GM12878 (cell line): Measurements from ENCODE around the gene KIF21B. TPM values are rescaled to one million over a fixed set of nuclear protein-coding genes. Genes with fewer than 3 reads are reported as not detected.

Experiments used
- ATAC-seq: fragments of 200-7000 bp; cut with Tn5 transposase; 3 replicates; pipeline ENCODE4 v1.9.1; 2020; ENCODE audit warnings: mild to moderate bottlenecking, moderate library complexity
- Bru-seq: library from RNA; stranded (reverse); fragments of 400-500 nt; gene quantifications from one replicate; lab custom pipeline; 2021; lab: Mats Ljungman, UMichigan
- BruChase-seq, 2 experiments: library from RNA; stranded (reverse); fragments of 400-500 nt; gene quantifications; one replicate each; lab custom pipeline; 2021; lab: Mats Ljungman, UMichigan
- BruUV-seq: library from RNA; stranded (reverse); fragments of 400-500 nt; replicated peaks from 2 replicates; lab custom pipeline; 2021; lab: Mats Ljungman, UMichigan
- CTCF ChIA-PET: fragments of 300-600 bp; sonication (Branson Sonifier 250); formaldehyde crosslinking; extraction: SDS; loops from one replicate; lab custom pipeline; 2021; ENCODE audit warnings: inconsistent platforms; lab: Yijun Ruan, JAX
- POLR2A ChIA-PET: fragments of 350-600 bp; formaldehyde crosslinking; extraction: SDS; loops from one replicate; lab custom pipeline; 2021; ENCODE audit warnings: inconsistent platforms; lab: Charles Lee
- RAD21 ChIA-PET: fragments of 300-600 bp; sonication (Branson Sonifier 250); formaldehyde crosslinking; loops from one replicate; lab custom pipeline; 2023; ENCODE audit warnings: antibody characterized with exemption; ENCODE audit not compliant: unreplicated experiment; lab: Charles Lee
- SMC1A ChIA-PET: fragments of 300-600 bp; sonication (Branson Sonifier 250); formaldehyde crosslinking; loops from one replicate; lab custom pipeline; 2023; ENCODE audit not compliant: unreplicated experiment, uncharacterized antibody; lab: Charles Lee
- DNase-seq: peaks from one replicate; pipeline ENCODE4 v3.0.0-alpha.2; 2011; ENCODE audit warnings: low read depth, low spot score
- FAIRE-seq: peaks from 3 replicates; lab custom pipeline; 2011; peaks lifted over from hg19 to GRCh38; lab: Jason Lieb, UNC
- H2AFZ ChIP-seq: 2 replicates; pipeline ENCODE4 v1.6.0; 2011; ENCODE audit warnings: low read depth, low read length, control low read depth; ENCODE audit not compliant: control insufficient read depth
- H3K27ac ChIP-seq: 2 replicates; pipeline ENCODE4 v1.5.1; 2011; ENCODE audit warnings: control low read depth; ENCODE audit not compliant: control insufficient read depth, insufficient read depth
- H3K27me3 ChIP-seq, 2 experiments: replicated peaks in 1 of 2; 2 replicates each; pipeline versions ENCODE4 v1.6.0 to v1.6.1; 2011; ENCODE audit warnings: low read length in 1 of 2; ENCODE audit not compliant: control insufficient read depth in 2 of 2, insufficient read depth in 2 of 2
- H3K36me3 ChIP-seq, 2 experiments: 2 replicates each; pipeline ENCODE4 v1.5.1; 2011; ENCODE audit warnings: low read length in 1 of 2; ENCODE audit not compliant: control insufficient read depth in 2 of 2, insufficient read depth in 2 of 2
- H3K4me1 ChIP-seq: 2 replicates; pipeline ENCODE4 v1.6.1; 2011; ENCODE audit warnings: mild to moderate bottlenecking, low read length, moderate library complexity, mixed read lengths; ENCODE audit not compliant: control insufficient read depth, insufficient read depth
- H3K4me2 ChIP-seq: 2 replicates; pipeline ENCODE4 v1.6.0; 2011; ENCODE audit warnings: control low read depth; ENCODE audit not compliant: control insufficient read depth, insufficient read depth
- H3K4me3 ChIP-seq: fragments of 200-600 bp; sonication (generic); 2 replicates; pipeline ENCODE4 v1.5.1; 2016
- H3K79me2 ChIP-seq: 2 replicates; pipeline ENCODE4 v1.6.0; 2011; ENCODE audit warnings: low read length; ENCODE audit not compliant: control insufficient read depth, insufficient read depth
- H3K9ac ChIP-seq: 2 replicates; pipeline ENCODE4 v1.8.0; 2011; ENCODE audit warnings: low read length, control low read depth, mixed read lengths; ENCODE audit not compliant: control insufficient read depth, insufficient read depth
- H3K9me3 ChIP-seq: replicated peaks from 3 replicates; pipeline ENCODE4 v1.5.1; 2011; ENCODE audit warnings: mild to moderate bottlenecking, low read length; ENCODE audit not compliant: control insufficient read depth, insufficient read depth
- H4K20me1 ChIP-seq: 2 replicates; pipeline ENCODE4 v1.6.0; 2011; ENCODE audit not compliant: control insufficient read depth, insufficient read depth
- BACH1 ChIP-seq: fragments of 450-650 bp; IDR thresholded peaks from 2 replicates; pipeline ENCODE4 v1.6.1; 2017; ENCODE audit warnings: mild to moderate bottlenecking, borderline replicate concordance
- BHLHE40 ChIP-seq, 2 experiments: fragments of 450-650 bp in 1 of 2; IDR thresholded peaks; 2 replicates each; pipeline ENCODE4 v1.6.1; 2011 to 2017; ENCODE audit warnings: low read depth in 2 of 2, borderline replicate concordance in 1 of 2, improper control_type of control experiment in 1 of 2, low read length in 1 of 2, mild to moderate bottlenecking in 1 of 2
- BRCA1 ChIP-seq: IDR thresholded peaks from 2 replicates; pipeline ENCODE4 v1.6.1; 2011; ENCODE audit warnings: low read depth, low read length, improper control_type of control experiment
- CREB1 ChIP-seq: IDR thresholded peaks from 2 replicates; pipeline ENCODE4 v1.6.1; 2012; ENCODE audit warnings: low read depth, mild to moderate bottlenecking, inconsistent platforms
- E4F1 ChIP-seq: fragments of 450-650 bp; IDR thresholded peaks from 2 replicates; pipeline ENCODE4 v1.6.1; 2018; ENCODE audit warnings: borderline replicate concordance, mild to moderate bottlenecking; ENCODE audit not compliant: partially characterized antibody
- EGR1 ChIP-seq, 2 experiments: IDR thresholded peaks; 1 replicate in 1 of 2; 2 replicates in 1 of 2; pipeline ENCODE4 v1.6.1; 2011 to 2012; ENCODE audit warnings: low read depth in 2 of 2, low read length in 2 of 2, borderline replicate concordance in 1 of 2, mild to moderate bottlenecking in 1 of 2, moderate library complexity in 1 of 2
- GATAD2B ChIP-seq: fragments of 450-650 bp; conservative IDR thresholded peaks from 2 replicates; pipeline ENCODE4 v1.6.1; 2017; ENCODE audit warnings: low read depth, mild to moderate bottlenecking, moderate library complexity
- JUNB ChIP-seq: IDR thresholded peaks from 2 replicates; pipeline ENCODE4 v1.6.1; 2016; ENCODE audit warnings: antibody characterized with exemption, mild to moderate bottlenecking
- NBN ChIP-seq: fragments of 450-650 bp; IDR thresholded peaks from 2 replicates; pipeline ENCODE4 v1.6.1; 2016
- NKRF ChIP-seq: fragments of 450-650 bp; conservative IDR thresholded peaks from 2 replicates; pipeline ENCODE4 v1.6.1; 2017; ENCODE audit warnings: mild to moderate bottlenecking, moderate library complexity
- NR2F1 ChIP-seq: fragments of 450-650 bp; conservative IDR thresholded peaks from 2 replicates; pipeline ENCODE4 v1.6.1; 2017; ENCODE audit warnings: mild to moderate bottlenecking
- POLR2A ChIP-seq: IDR thresholded peaks from 2 replicates; pipeline ENCODE4 v1.6.1; 2011; ENCODE audit warnings: low read depth, mild to moderate bottlenecking, low read length
- SUPT20H ChIP-seq: IDR thresholded peaks from 2 replicates; pipeline ENCODE4 v1.6.1; 2011; ENCODE audit warnings: low read depth, mild to moderate bottlenecking, low read length, moderate library complexity, borderline replicate concordance; ENCODE audit not compliant: control insufficient read depth
- USF2 ChIP-seq: IDR thresholded peaks from 2 replicates; pipeline ENCODE4 v1.6.1; 2011; ENCODE audit warnings: low read depth, low read length, improper control_type of control experiment, borderline replicate concordance
- WGBS: methylation state at CpG from one replicate; pipeline ENCODE4 v1.1.6; 2016; ENCODE audit warnings: low lambda C conversion rate; ENCODE audit not compliant: insufficient replicate concordance, insufficient coverage; ENCODE audit errors: missing lambda C conversion rate; 5-methylcytosine and 5-hydroxymethylcytosine counted together
- in situ Hi-C: fragments of 300-500 bp; cut with MboI; formaldehyde crosslinking; loops from 9 replicates; pipeline ENCODE4 v1.14.3; 2018; ENCODE audit warnings: mixed read lengths
- intact Hi-C: fragments of 100-400 bp; cut with micrococcal nuclease; formaldehyde crosslinking; loops from one replicate; pipeline ENCODE4 v1.14.2; 2022; ENCODE audit not compliant: unreplicated experiment
- long read RNA-seq, 2 experiments: library from polyadenylated mRNA; unstranded; transcript quantifications; one replicate each; pipeline ENCODE4 v2.0.0, GENCODE V29; 2019 to 2020
- polyA minus RNA-seq, 3 experiments: library from RNA; depleted of rRNA, polyadenylated mRNA; stranded (reverse); fragments of >200 nt; gene quantifications; 2 replicates each; pipeline ENCODE4 v1.2.3, GENCODE V29; 2011
- polyA plus RNA-seq, 11 experiments: library from polyadenylated mRNA; depleted of rRNA in 4 of 11; unstranded in 6 of 11; stranded (reverse) in 5 of 11; fragments of >200 nt; fragmentation: Nextera tagmentation in 4 of 11; fragmentation: Illumina TruSeq in 1 of 11; extraction: Ambion mirVana in 4 of 11; extraction: Trizol in 1 of 11; gene quantifications; 1 replicate in 1 of 11; 2 replicates in 10 of 11; pipeline versions ENCODE4 v1.2.1 to v1.2.3, GENCODE V29; 2011 to 2016; ENCODE audit warnings: inconsistent platforms in 2 of 11, missing spikeins in 2 of 11, low read depth in 1 of 11
- total RNA-seq, 4 experiments: library from RNA; depleted of rRNA in 3 of 4; stranded (reverse); fragments of >200 nt in 3 of 4; fragmentation: Illumina TruSeq in 1 of 4; extraction: Trizol in 1 of 4; gene quantifications; 2 replicates each; pipeline versions ENCODE4 v1.2.1 to v1.2.3, GENCODE V29; 2013 to 2021

The KIF21B gene
- total RNA-seq (2013; cell fraction: nucleolus; rRNA removed) = 52.3 and 59.4 TPM in 2 replicates
- total RNA-seq (2014; rRNA removed) (22.2 and 24.9 TPM in 2 replicates), total RNA-seq (2014; rRNA removed; fragmentation: Illumina TruSeq; extraction: Trizol) (13.5 and 16.1 TPM in 2 replicates), total RNA-seq (2021) (44.4 and 47.7 TPM in 2 replicates), polyA plus RNA-seq (2011; rRNA removed) (6.2 and 9.2 TPM in 2 replicates), polyA plus RNA-seq (2014; fragmentation: Illumina TruSeq; extraction: Trizol) (13.1 and 24.3 TPM in 2 replicates), polyA plus RNA-seq (2014; fragmentation: Nextera tagmentation; extraction: Ambion mirVana) (1 to 10 TPM; 2.3 to 2.9 TPM), polyA plus RNA-seq (2014; rRNA removed) (33.3 and 36.8 TPM in 2 replicates), polyA plus RNA-seq (2016; fragmentation: Nextera tagmentation; extraction: Ambion mirVana) (1 to 10 TPM; 4.4 to 5.2 TPM), polyA minus RNA-seq (2011; rRNA and poly(A)+ RNA removed) (18.2 and 29.6 TPM in 2 replicates), Bru-seq, nascent RNA (percentile 66 among the genes with signal in this experiment), BruChase-seq, experiment 1, labeled RNA remaining after a 6-hour chase (percentile 80 among the genes with signal in this experiment), BruChase-seq, experiment 2, labeled RNA remaining after a 2-hour chase (percentile 72 among the genes with signal in this experiment)
- polyA plus RNA-seq (2011; ENCODE audit: low read depth) = 4.4 TPM
- 14.5 and 16.7 TPM in 2 replicates for polyA plus RNA-seq (2011; cell fraction: cytosol; rRNA removed)
- 55.4 and 74.8 TPM in 2 replicates for polyA plus RNA-seq (2011; cell fraction: nucleus; rRNA removed)
- polyA plus RNA-seq (2012) = 8.4 and 9.0 TPM in 2 replicates
- 11.2 and 11.9 TPM in 2 replicates for polyA minus RNA-seq (2011; cell fraction: cytosol; rRNA and poly(A)+ RNA removed)
- 21.9 and 39.5 TPM in 2 replicates for polyA minus RNA-seq (2011; cell fraction: nucleus; rRNA and poly(A)+ RNA removed)
- long read RNA-seq, experiment 1, partial matches to known transcripts = 1 of 5 reads
- long read RNA-seq, experiment 1, other reads (novel, unspliced or antisense) = 4 of 5 reads
- long read RNA-seq, experiment 2, partial matches to known transcripts = 0 of 5 reads
- long read RNA-seq, experiment 2, other reads (novel, unspliced or antisense) = 5 of 5 reads

GRCh38 chr1:201023517-201023902 lies at the start of gene KIF21B:
KIF21B (minus strand) TSS chr1:201023714; CDS start chr1:201023383, 331 bp downstream.
- DNase-seq (no peak), FAIRE-seq (no peak), ATAC-seq (peak; percentile 68)
- H3K36me3 ChIP-seq = no peaks in the 10 kb centered on the region
- POLR2A ChIA-PET = interaction anchor here (0.5 to 4.6 kb wide), 5 partner anchors 13 to 682 kb away, joined by 3 to 27 read pairs (median 4); no protein-coding TSS in a partner anchor
- H3K4me1 ChIP-seq = peaks cover 81% of the 10 kb centered on the region
- H3K27me3 ChIP-seq = no peaks in the 10 kb centered on the region
- in situ Hi-C loops = no loop called here
- H3K9me3 ChIP-seq = no peaks in the 10 kb centered on the region
- RAD21 ChIA-PET = interaction anchor here (0.6 to 15.8 kb wide), 6 partner anchors 7 to 429 kb away, joined by 3 to 239 read pairs (median 22); no protein-coding TSS in a partner anchor
- intact Hi-C loops = loop anchor here (5.0 kb wide), 1 partner anchor 131 kb away; the partner anchor contains the start of gene INAVA
- no TSS peak for BruUV-seq
- CTCF ChIA-PET = interaction anchor here (0.9 to 16.7 kb wide), 3 partner anchors 19 to 127 kb away, joined by 3 to 250 read pairs (median 138); no protein-coding TSS in a partner anchor
- H3K79me2 ChIP-seq = peaks cover 33% of the 10 kb centered on the region
- peak within 1 kb of the TSS; percentile 94 for H3K27ac ChIP-seq
- SMC1A ChIA-PET = interaction anchor here (1.3 to 10.3 kb wide), 4 partner anchors 17 to 157 kb away, joined by 6 to 91 read pairs (median 28); no protein-coding TSS in a partner anchor
- H4K20me1 ChIP-seq = no peaks in the 10 kb centered on the region
- peak within 1 kb of the TSS; percentile 84 for H3K9ac ChIP-seq
- no CpG with 5 or more reads among the region's 53 CpGs for WGBS
- H3K4me3 ChIP-seq = peak within 1 kb of the TSS; percentile 93
- peak within 1 kb of the TSS; percentile 97 for H3K4me2 ChIP-seq
- H2AFZ ChIP-seq = peak within 1 kb of the TSS; percentile 60
- TF ChIP-seq NR2F1 (0 out of 2 replicates have a peak, but pooled peaks have one; percentile 23), NBN (no peak), BRCA1 (no peak), BHLHE40 (IDR thresholded peaks at IDR 0.05; ENCODE audit: borderline replicate concordance in 1 of 2, low read depth in 2 of 2, low read length in 1 of 2) (peak; percentile 48 to 85; a peak in 3 of 4 replicates), E4F1 (no peak), POLR2A (peak; percentile 74), EGR1 (IDR thresholded peaks at IDR 0.05; ENCODE audit: borderline replicate concordance in 1 of 2, low read depth in 2 of 2, low read length in 2 of 2) (0 out of 3 replicates have a peak, but pooled peaks of 1 of the 2 experiments have one; percentile 13), GATAD2B (0 out of 2 replicates have a peak, but pooled peaks have one; percentile 4), USF2 (no peak), SUPT20H (no peak), JUNB (no peak), BACH1 (peak; percentile 55; the same call in 1 of the 2 replicates), CREB1 (no peak), NKRF (peak; percentile 33; the same call in 1 of the 2 replicates)
